WTC11 (cell line): Measurements from ENCODE around the gene CBX5.

Source experiments
- FOXP4 ChIP-seq: sonication (generic); formaldehyde crosslinking; IDR thresholded peaks from 2 replicates; pipeline ENCODE4 v1.8.0; 2022; ENCODE audit warnings: mild to moderate bottlenecking, missing genetic modification reagents
- MYBL2 ChIP-seq: sonication (generic); formaldehyde crosslinking; IDR thresholded peaks from 2 replicates; pipeline ENCODE4 v1.8.1; 2023; ENCODE audit warnings: mild to moderate bottlenecking, moderate library complexity, missing genetic modification reagents
- NR2C2 ChIP-seq: sonication (generic); formaldehyde crosslinking; IDR thresholded peaks from 2 replicates; pipeline ENCODE4 v1.8.0; 2022; ENCODE audit warnings: mild to moderate bottlenecking, missing genetic modification reagents
- NR3C1 ChIP-seq: sonication (generic); formaldehyde crosslinking; conservative IDR thresholded peaks from 2 replicates; pipeline ENCODE4 v1.8.1; 2023; ENCODE audit warnings: low read depth, mild to moderate bottlenecking, missing genetic modification reagents
- SP1 ChIP-seq: sonication (generic); formaldehyde crosslinking; conservative IDR thresholded peaks from 2 replicates; pipeline ENCODE4 v1.8.1; 2022; ENCODE audit warnings: missing genetic modification reagents
- USF2 ChIP-seq: sonication (generic); formaldehyde crosslinking; IDR thresholded peaks from 2 replicates; pipeline ENCODE4 v1.8.1; 2023; ENCODE audit warnings: mild to moderate bottlenecking, missing genetic modification reagents, moderate library complexity
- TF ChIP-seq, protein P1 (sequence below): sonication (generic); formaldehyde crosslinking; conservative IDR thresholded peaks from 2 replicates; pipeline ENCODE4 v1.8.1; 2022; ENCODE audit warnings: mild to moderate bottlenecking, missing genetic modification reagents
- TF ChIP-seq, protein P2 (sequence below): fragments of 200-600 bp; IDR thresholded peaks from 2 replicates; pipeline ENCODE4 v1.8.0; 2022; ENCODE audit warnings: antibody characterized with exemption
- TF ChIP-seq, protein P3 (sequence below): sonication (generic); formaldehyde crosslinking; IDR thresholded peaks from 2 replicates; pipeline ENCODE4 v1.8.0; 2022; ENCODE audit warnings: missing genetic modification reagents

GRCh38 chr12:54277823-54278276 lies 2.1 kb downstream of the CBX5 start:
- TF ChIP-seq, protein P1, sequence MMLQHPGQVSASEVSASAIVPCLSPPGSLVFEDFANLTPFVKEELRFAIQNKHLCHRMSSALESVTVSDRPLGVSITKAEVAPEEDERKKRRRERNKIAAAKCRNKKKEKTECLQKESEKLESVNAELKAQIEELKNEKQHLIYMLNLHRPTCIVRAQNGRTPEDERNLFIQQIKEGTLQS (CRISPR knock-in tag): no peak
- TF ChIP-seq, protein P2, sequence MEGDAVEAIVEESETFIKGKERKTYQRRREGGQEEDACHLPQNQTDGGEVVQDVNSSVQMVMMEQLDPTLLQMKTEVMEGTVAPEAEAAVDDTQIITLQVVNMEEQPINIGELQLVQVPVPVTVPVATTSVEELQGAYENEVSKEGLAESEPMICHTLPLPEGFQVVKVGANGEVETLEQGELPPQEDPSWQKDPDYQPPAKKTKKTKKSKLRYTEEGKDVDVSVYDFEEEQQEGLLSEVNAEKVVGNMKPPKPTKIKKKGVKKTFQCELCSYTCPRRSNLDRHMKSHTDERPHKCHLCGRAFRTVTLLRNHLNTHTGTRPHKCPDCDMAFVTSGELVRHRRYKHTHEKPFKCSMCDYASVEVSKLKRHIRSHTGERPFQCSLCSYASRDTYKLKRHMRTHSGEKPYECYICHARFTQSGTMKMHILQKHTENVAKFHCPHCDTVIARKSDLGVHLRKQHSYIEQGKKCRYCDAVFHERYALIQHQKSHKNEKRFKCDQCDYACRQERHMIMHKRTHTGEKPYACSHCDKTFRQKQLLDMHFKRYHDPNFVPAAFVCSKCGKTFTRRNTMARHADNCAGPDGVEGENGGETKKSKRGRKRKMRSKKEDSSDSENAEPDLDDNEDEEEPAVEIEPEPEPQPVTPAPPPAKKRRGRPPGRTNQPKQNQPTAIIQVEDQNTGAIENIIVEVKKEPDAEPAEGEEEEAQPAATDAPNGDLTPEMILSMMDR: no peak
- TF ChIP-seq NR2C2 (CRISPR knock-in tag) (no peak), NR3C1 (CRISPR knock-in tag) (no peak), MYBL2 (CRISPR knock-in tag) (no peak), USF2 (CRISPR knock-in tag) (no peak), FOXP4 (CRISPR knock-in tag) (no peak), SP1 (CRISPR knock-in tag) (no peak)
- TF ChIP-seq, protein P3, sequence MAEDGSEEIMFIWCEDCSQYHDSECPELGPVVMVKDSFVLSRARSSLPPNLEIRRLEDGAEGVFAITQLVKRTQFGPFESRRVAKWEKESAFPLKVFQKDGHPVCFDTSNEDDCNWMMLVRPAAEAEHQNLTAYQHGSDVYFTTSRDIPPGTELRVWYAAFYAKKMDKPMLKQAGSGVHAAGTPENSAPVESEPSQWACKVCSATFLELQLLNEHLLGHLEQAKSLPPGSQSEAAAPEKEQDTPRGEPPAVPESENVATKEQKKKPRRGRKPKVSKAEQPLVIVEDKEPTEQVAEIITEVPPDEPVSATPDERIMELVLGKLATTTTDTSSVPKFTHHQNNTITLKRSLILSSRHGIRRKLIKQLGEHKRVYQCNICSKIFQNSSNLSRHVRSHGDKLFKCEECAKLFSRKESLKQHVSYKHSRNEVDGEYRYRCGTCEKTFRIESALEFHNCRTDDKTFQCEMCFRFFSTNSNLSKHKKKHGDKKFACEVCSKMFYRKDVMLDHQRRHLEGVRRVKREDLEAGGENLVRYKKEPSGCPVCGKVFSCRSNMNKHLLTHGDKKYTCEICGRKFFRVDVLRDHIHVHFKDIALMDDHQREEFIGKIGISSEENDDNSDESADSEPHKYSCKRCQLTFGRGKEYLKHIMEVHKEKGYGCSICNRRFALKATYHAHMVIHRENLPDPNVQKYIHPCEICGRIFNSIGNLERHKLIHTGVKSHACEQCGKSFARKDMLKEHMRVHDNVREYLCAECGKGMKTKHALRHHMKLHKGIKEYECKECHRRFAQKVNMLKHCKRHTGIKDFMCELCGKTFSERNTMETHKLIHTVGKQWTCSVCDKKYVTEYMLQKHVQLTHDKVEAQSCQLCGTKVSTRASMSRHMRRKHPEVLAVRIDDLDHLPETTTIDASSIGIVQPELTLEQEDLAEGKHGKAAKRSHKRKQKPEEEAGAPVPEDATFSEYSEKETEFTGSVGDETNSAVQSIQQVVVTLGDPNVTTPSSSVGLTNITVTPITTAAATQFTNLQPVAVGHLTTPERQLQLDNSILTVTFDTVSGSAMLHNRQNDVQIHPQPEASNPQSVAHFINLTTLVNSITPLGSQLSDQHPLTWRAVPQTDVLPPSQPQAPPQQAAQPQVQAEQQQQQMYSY: no peak
